ENCODE results near the gene CACNA2D4.

Gene CACNA2D4

GRCh38 chr12:1815814-1816729 lies 102.4 kb downstream of the CACNA2D4 start:
- DNase-seq (ENCODE audit: low spot score), result no peak

DNA sequence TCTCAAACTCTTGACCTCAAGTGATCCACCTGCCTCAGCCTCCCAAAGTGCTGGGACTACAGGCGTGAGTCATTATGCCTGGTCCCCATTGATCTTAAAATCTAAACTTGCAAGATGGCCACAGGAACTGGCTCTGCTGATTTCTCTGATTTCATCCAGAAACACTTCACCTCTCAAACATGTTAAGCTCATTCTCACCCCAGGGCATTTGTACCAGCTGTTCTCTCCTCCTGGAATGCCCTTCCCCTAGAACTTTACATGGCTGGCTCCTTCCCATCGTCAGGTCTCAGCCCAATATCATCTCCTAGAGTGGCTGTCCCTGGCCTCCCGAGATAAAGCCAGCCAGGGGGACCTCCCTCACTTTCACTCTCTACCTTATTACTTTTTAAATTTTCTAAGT lies 103.3 kb downstream of the CACNA2D4 start:
- no peak for DNase-seq (ENCODE audit: low spot score)

DNA sequence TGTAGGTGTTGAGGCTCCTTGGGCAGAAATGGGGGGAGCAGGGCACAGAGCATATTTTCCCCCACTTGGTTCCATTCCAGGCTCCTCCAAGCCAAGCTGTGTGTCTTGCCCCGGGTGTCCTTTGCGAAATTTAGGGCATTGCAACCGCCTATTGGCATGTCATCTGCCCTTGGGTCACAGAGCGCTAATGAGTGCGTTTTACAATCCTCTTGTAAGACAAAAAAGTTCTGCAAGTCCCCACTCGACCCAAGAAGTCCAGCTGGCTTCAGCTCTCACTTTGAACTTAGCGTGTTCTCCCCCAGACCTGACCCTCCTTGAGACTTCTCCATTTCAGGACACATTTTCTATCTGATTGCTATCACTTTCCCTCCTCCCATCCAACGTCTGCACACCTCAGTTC lies 104.2 kb downstream of the CACNA2D4 start:
- DNase-seq (ENCODE audit: low spot score), result no peak

- DNase-seq (ENCODE audit: low spot score), result peak; percentile 42
Measured at GRCh38 chr12:1812650-1813302, 105.7 kb downstream of the CACNA2D4 start.

- no peak for DNase-seq (ENCODE audit: low spot score)
Measured at GRCh38 chr12:1811948-1812291, 106.5 kb downstream of the CACNA2D4 start.

DNA sequence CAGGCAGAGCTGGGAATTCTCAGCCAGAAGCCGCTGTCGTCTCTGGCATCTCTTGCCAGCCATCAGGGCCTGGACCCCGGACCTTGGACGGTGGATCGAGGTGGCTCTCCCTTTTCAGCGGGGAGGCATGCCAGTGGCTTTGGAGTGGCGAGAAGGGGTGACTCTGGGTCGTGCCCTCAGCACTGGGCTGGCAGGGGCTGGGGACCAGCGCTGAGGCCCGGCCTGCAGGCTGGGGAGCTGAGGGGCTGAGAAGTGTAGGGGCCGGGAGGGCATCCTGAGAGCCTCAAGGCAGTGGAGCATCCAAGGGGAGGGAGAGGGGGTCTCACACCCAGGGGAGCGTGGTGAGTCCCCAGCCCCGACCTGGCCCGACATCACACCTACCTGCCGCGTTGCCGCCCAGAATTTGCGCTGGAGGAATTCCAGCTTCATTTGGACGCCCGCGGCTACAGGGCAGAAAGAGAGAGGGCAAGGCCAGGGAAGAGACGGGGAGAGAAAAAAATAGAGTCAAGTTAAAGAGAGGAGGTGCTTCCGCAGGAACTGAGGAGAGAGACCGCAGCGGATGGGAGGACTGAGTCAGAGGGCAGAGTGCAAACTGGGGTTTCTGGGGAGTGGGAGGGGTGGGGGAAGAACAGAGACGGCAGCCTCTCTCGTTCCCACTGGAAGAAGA lies 107.0 kb downstream of the CACNA2D4 start:
- DNase-seq (ENCODE audit: low spot score), result no peak

DNA sequence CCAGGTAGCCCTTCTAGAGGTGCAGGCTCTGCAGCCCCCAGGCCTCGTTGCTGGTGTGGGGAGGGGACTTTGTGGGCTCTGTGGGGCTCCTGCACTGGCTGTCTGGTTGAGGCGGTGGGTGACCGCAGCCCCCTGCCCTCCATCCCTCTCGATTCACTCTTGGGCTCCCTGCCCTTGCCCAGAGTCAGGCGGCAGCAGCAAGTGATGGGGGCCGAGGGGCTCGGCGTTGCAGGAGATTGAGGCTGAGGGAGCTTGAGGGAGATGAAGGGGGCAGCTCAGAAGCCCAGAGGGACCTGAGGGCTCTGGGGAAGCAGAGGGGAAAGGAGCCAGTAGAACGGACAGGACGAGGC lies 107.5 kb downstream of the CACNA2D4 start:
- DNase-seq (ENCODE audit: low spot score), result no peak

GRCh38 chr12:1810201-1810930 lies 108.1 kb downstream of the CACNA2D4 start:
- DNase-seq (ENCODE audit: low spot score), result no peak

DNA sequence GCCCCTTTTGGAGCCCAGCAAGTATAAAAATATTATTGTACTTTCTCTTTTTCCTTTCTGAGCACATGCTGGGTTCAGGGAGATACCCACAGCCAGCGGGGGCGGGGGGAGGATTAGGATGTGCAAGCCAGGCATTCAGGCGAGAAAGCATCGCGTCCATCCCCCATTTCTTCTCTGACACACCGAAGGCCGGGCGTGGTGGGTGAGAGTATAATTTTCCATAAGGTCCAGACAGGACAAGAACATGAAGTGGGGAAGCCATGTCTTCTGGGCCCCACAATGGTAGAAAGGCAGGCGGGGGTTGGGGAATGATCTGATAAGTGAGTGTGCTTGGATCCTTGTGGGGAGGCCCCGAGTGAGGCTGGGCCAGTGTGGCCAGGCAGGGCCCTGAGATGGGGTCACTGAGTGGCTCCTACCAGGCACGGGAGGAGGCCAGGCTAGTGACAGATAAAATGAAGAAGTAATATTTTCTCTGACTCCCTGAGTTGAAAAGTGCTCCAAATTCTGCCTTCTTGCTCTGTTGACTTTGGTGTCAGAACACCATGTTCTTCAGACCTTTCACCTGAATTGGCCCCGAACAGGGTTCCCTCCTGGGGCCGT lies 108.8 kb downstream of the CACNA2D4 start:
- DNase-seq (ENCODE audit: low spot score), result no peak

DNA sequence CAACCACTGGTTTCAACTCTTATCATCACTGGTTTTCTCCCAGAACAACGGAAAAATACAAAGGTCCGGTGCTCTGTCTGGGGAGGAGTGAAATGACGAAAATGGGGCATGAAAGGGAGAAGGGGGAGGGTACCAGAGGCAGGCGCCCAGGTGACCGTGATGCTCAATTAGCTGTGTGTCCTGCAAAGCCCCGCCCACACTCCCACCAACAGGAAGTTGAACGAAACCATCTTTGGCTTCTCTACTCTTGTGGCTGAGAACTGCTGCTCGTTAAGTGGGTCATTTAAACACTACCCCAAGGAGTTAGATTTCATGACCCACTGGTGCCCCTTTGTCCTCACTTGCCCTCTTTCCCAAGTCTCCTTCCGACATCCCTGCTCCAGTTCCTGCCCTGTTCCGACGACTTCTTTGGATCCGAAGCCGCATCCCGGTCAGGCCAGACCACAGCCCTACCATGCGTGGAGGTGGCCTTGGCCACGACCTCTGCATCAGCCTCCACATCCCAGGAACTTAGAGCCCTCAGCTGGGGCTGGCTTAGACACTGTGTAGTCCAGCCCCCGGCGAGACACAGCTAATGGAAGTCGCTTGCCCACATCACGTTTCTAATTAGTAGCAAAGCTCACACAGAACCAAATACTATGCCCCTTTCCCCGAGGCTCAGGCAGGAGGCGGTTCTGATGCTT lies 109.5 kb downstream of the CACNA2D4 start:
- DNase-seq (ENCODE audit: low spot score), result no peak

GRCh38 chr12:1808036-1808797 lies 110.2 kb downstream of the CACNA2D4 start:
- DNase-seq (ENCODE audit: low spot score), result no peak

DNA sequence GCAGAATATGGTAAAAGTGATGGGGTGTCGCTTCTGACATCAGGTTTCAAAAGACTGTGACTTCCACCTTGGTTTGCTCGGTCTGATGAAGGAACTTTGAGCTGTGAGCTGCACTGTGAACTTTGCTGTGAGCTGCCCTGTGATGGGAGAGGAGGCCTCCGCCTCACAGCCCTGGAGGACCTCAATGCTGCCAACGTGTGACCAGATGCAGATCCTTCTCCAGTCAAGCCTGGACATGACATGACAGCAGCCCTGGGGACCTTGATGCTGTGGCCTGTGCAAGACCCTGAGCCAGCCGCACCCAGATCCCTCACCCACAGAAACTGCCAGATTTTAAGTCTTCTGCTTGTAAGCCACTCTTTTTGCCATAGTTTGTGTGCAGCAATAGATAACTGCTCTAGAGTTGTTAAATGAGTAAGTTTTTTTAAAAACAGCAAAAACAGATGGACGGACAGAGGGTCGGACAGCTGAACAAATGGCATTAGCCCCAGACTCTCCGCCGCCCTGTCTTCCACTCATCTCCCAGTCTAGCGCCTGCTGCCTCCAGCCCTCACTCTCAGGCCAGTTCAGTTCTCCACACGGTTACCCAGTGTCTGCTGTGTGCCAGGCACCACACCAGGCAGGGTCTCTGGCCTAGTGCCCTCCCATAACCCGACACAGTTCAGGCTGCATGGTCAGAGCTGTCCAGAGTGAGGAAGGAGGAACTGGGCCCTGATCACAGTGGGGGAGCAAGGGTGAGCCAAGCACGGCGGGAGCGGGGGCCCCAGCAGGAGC lies 111.2 kb downstream of the CACNA2D4 start:
- no peak for DNase-seq (ENCODE audit: low spot score)

GRCh38 chr12:1806301-1807086 lies 112.0 kb downstream of the CACNA2D4 start:
- no peak for DNase-seq (ENCODE audit: low spot score)

- no peak for DNase-seq (ENCODE audit: low spot score)
Measured at GRCh38 chr12:1805441-1806081, 112.9 kb downstream of the CACNA2D4 start.

DNA sequence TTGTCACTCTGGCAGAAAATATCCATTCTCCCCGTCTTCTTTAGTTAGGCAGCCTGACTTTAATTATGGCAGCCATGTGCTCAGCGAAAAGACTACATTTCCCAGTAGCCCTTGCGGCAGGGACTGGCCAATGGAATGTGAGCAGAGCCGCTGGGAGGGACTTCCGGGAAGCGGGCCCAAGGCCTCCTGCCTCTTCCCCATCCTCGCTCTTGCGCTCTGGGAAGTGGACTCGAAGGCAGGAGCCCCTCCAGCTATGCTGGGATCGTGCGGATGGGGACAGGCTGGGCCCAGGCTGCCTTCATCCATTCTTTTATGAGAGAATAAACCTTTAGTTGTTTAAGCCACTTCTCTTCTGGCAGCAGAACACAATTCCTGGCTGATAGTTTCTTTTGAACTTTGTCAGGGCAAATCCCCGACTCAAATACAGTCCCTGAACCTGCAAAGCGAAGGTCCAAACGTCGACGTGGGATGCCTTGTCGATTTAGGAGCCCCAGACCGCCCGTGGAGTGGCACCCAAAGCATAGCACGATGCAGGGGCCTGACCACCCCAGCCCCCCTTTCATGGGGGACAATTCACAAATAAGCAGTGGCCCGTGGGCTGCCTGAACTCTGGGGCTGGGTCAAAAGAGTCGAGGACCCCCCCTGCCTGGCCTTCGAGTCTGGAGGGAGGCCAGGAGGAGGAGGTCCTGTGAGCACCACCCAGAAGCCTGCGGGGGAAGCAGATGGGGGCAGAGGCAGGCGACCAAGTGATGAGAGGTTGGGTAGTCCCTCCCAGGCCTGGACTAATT lies 113.7 kb downstream of the CACNA2D4 start:
- DNase-seq (ENCODE audit: low spot score), result peak; percentile 91

DNA sequence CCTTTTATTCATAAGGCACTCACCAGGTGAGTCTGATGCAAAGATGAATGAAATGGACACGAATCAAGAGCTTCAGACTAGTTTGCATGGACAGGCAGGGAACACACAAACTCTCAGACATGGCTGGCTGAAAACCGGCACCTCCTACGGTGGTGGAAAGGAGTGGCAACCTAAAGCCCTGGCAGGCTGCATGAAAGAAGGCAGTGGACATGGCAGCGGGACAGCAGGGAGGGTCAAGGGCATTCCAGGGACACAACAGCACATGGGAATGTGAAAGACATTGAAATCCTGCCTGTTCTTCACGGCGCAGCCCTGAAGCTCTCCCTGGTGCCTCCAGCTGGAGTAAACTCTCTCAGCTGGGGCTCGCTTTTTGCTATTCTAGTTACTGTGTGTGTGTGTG lies 114.7 kb downstream of the CACNA2D4 start:
- DNase-seq (ENCODE audit: low spot score), result no peak

DNA sequence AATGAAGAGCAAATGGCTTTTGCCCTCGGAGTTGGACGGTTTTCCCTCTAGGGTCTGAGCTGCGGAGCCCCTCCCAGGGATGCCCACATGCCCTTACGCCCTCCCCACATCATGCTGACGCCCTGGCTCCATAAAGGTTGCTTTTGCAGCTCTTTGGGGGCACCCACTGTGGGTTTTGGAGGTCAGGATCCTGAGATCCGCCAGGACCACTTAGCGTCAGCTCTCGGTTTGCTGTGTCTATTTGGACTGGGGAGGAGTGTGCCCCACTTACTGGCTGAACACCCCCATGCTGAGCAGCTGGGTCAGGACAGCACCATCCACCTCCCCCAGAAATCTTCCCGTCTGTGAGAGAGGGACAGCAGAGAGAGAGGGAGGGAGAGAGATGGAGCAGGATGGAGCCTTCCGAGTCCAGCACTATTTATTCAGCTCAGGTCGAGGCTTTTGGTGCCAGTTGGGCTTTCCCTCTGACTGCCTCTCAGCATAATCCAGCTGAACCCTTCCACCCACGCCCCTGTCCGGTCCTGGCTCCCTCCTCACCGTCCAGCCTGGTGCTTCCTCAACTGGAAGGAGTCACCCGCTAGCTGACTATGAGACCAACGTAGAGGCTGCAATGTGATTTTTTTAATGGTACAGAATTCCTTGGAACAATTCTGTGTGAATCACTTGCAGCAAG lies 117.0 kb downstream of the CACNA2D4 start:
- DNase-seq (ENCODE audit: low spot score), result no peak
